Tibial nerve (tissue), 4 donors: Measurements from ENCODE around the gene TRAPPC4. TPM values are rescaled to one million over a fixed set of nuclear protein-coding genes. Genes with fewer than 3 reads are reported as not detected.
"Not testable (repeated sequence)": the region's sequence is repeated elsewhere in the genome, so short reads cannot be mapped to it uniquely, and the experiment has no call there.

ENCODE experiments used
- DNase-seq, 2 donors: peaks; one replicate each; pipeline ENCODE4 v3.0.0-alpha.2; 2019; ENCODE audit warnings: low spot score in 2 of 2
- H3K27ac ChIP-seq, 4 donors: fragments of 200-600 bp; sonication (generic) in 3 of 4; one replicate each; pipeline ENCODE4 v1.5.1; 2017 to 2019; ENCODE audit warnings: mild to moderate bottlenecking in 1 of 4
- H3K27me3 ChIP-seq, 2 donors: fragments of 200-600 bp; sonication (generic) in 1 of 2; one replicate each; pipeline versions ENCODE4 v1.5.1 to v1.6.0; 2017 to 2019
- H3K36me3 ChIP-seq, 3 donors: fragments of 200-600 bp; sonication (generic); one replicate each; pipeline ENCODE4 v1.5.1; 2018 to 2019
- H3K4me1 ChIP-seq, 4 donors: fragments of 200-600 bp; sonication (generic) in 3 of 4; one replicate each; pipeline ENCODE4 v1.5.1; 2017 to 2019
- H3K4me3 ChIP-seq, 4 donors: fragments of 200-600 bp; sonication (generic) in 3 of 4; one replicate each; pipeline ENCODE4 v1.5.1; 2017 to 2019; ENCODE audit warnings: mild to moderate bottlenecking in 1 of 4, moderate library complexity in 1 of 4
- H3K9me3 ChIP-seq, 4 donors: fragments of 200-600 bp; sonication (generic) in 3 of 4; one replicate each; pipeline ENCODE4 v1.5.1; 2017 to 2019
- EP300 ChIP-seq, 2 donors: sonication (generic); formaldehyde crosslinking; IDR thresholded peaks; one replicate each; pipeline ENCODE4 v1.6.1; 2017; ENCODE audit warnings: antibody characterized with exemption in 2 of 2, mild to moderate bottlenecking in 1 of 2
- POLR2A ChIP-seq, 2 donors: fragments of 450-650 bp; IDR thresholded peaks; one replicate each; pipeline ENCODE4 v1.6.1; 2017; ENCODE audit warnings: antibody characterized with exemption in 2 of 2, mild to moderate bottlenecking in 2 of 2, moderate library complexity in 2 of 2
- WGBS, 2 donors: methylation state at CpG; one replicate each; pipeline ENCODE4 v1.1.5; 2018; 5-methylcytosine and 5-hydroxymethylcytosine counted together
- total RNA-seq, 4 donors: library from RNA; depleted of rRNA; stranded (reverse); fragments of >200 nt; gene quantifications; one replicate each; pipeline ENCODE4 v1.1.0, GENCODE V29; 2016
- TF ChIP-seq, protein P1 (sequence below), 5 experiments: fragments of 200-600 bp in 3 of 5; fragments of 450-650 bp in 2 of 5; sonication (generic) in 3 of 5; IDR thresholded peaks; one replicate each; pipeline ENCODE4 v1.5.1; 2016 to 2019; ENCODE audit warnings: antibody characterized with exemption in 5 of 5, mild to moderate bottlenecking in 3 of 5, moderate library complexity in 2 of 5

The TRAPPC4 gene
- total RNA-seq, 4 donors from 2014 or later: 64.7 to 92.0 (median 81.8) TPM

DNA sequence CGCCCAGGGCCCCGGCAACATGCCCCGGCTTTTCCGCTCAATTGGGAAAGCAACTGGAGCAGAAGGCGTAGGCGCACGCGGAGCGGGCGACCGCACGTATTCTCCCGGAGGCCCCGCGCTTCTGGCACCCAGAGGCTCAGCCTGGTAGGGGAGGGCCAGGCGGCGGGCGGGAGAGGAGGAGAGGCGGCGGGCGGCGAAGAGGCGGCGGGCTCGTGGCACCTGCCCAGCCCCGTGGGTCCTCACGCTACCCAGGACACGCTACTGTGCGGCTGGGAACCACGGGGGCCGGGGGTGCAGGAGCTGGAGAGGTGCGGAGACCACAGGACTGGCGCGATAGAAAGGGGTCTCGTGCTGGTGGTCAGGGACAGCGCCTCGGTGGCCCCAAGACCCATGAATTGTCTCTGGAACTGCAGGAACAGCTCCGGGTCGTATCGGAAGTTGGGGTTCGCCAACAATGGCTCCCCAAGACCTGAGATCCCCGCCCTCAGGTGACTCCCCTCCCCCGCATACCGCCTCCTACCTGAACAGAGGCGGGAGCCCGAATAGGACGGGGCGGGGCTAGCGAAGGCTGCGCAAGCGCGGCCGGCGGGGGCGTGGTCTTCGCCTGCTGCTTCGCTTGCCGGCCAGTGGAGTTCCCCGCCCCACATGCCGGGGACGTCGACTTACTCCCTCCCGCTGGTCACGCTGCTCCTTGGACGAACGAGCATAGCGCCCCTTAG, 11.9 kb downstream of the TRAPPC4 start, which contains the start of gene SLC37A4:
SLC37A4 (minus strand) TSS at position 549 of the 719 bp plus-strand sequence.
- Histone ChIP-seq H3K27me3 (no peaks in the 10 kb centered on the region), H3K4me1 (peaks cover 0 to 45% (median 17%) of the 10 kb centered on the region in 4 donors), H3K4me3 (peak within 1 kb of the TSS; percentile 85 to 92 (median 86)), H3K27ac (peak within 1 kb of the TSS; percentile 89 to 96 (median 94)), H3K9me3 (no peaks in the 10 kb centered on the region), H3K36me3 (peaks cover 0 to 18% (median 0%) of the 10 kb centered on the region in 3 donors)
- DNase-seq: peak; percentile 94 to 95
- 0 to 1% methylated on average over 40 to 55 of the region's 67 CpGs for WGBS, 2 donors
- TF ChIP-seq POLR2A (IDR thresholded peaks at IDR 0.05) (peak in 1 of 2 donors; percentile 40), EP300 (IDR thresholded peaks at IDR 0.05) (peak; percentile 87 to 90)
- TF ChIP-seq, protein P1, sequence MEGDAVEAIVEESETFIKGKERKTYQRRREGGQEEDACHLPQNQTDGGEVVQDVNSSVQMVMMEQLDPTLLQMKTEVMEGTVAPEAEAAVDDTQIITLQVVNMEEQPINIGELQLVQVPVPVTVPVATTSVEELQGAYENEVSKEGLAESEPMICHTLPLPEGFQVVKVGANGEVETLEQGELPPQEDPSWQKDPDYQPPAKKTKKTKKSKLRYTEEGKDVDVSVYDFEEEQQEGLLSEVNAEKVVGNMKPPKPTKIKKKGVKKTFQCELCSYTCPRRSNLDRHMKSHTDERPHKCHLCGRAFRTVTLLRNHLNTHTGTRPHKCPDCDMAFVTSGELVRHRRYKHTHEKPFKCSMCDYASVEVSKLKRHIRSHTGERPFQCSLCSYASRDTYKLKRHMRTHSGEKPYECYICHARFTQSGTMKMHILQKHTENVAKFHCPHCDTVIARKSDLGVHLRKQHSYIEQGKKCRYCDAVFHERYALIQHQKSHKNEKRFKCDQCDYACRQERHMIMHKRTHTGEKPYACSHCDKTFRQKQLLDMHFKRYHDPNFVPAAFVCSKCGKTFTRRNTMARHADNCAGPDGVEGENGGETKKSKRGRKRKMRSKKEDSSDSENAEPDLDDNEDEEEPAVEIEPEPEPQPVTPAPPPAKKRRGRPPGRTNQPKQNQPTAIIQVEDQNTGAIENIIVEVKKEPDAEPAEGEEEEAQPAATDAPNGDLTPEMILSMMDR (IDR thresholded peaks at IDR 0.05): peak in 3 of 5 experiments; percentile 93

DNA sequence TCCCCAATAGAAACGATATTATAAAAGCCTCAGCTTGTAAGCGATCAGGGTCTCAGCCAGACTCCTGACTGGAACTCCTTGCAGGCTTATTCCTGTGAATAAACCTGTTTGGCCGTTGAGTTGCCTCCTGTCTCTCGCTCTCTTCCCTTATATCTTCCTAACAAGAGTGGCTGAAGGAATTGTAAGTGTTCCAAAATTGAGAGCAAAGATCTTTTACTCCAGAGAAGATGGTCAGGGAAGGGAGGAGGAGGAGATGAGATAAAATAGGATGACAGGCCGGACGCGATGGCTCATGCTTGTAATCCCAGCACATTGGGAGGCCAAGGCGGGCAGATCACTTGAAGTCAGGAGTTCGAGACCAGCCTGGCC, 13.3 kb downstream of the TRAPPC4 start:
- WGBS, 2 donors: 66 to 71% methylated on average over 9 of the region's 9 CpGs
- H3K4me3 ChIP-seq: no peak overlapping the region
- H3K27me3 ChIP-seq: no peaks in the 10 kb centered on the region
- peaks cover 0 to 43% (median 17%) of the 10 kb centered on the region in 4 donors for H3K4me1 ChIP-seq
- H3K9me3 ChIP-seq: no peaks in the 10 kb centered on the region
- H3K27ac ChIP-seq: peak overlapping the region in 1 of 4 donors; percentile 94
- no peak for TF ChIP-seq EP300 (IDR thresholded peaks at IDR 0.05)
- TF ChIP-seq POLR2A (IDR thresholded peaks at IDR 0.05): no peak
- TF ChIP-seq, protein P1 (IDR thresholded peaks at IDR 0.05): no peak
- peaks cover 0 to 4% (median 0%) of the 10 kb centered on the region in 3 donors for H3K36me3 ChIP-seq
- DNase-seq: no peak

DNA sequence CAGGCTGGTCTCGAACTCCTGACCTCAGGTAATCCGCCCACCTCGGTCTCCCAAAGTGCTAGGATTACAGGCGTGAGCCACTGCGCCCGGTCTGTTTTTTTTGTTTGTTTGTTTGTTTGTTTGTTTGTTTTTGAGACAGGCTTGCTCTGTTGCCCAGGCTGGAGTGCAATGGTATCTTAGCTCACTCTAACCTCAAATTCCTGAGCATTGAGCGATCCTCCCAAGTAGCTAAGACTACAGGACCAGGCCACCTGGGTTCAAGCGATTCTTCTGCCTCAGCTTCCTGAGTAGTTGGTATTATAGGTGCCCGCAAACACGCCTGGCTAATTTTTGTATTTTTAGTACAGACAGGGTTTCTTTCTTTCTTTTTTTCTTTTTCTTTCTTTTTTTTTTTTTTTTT, 14.9 kb downstream of the TRAPPC4 start:
- not testable (repeated sequence) for H3K27me3 ChIP-seq, H3K4me3 ChIP-seq, DNase-seq, H3K36me3 ChIP-seq, H3K27ac ChIP-seq, H3K9me3 ChIP-seq
- WGBS, 2 donors: 80 to 81% methylated on average over 10 of the region's 10 CpGs
- peaks cover 0 to 29% (median 15%) of the 10 kb centered on the region in 4 donors for H3K4me1 ChIP-seq

DNA sequence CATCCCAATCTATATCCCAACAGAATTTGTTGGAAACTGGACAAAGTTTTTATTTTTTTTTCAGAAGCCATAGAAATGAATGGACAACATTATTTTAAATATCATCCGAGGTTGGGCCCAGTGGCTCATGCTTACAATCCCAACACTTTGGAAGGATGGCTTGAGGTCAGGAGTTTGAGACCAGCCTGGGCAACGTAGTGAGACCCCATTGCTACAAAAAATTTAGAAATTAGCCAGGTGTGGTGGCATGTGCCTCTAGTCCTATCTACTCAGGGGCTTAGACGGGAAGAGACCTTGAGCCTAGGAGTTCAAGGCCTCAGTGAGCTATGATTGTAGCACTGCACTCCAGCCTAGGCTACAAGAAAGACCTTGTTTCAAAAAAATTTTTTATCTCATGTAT, 16.2 kb downstream of the TRAPPC4 start:
- Histone ChIP-seq H3K4me1 (peaks cover 0 to 15% (median 6%) of the 10 kb centered on the region in 4 donors), H3K27ac (no peak overlapping the region), H3K36me3 (no peaks in the 10 kb centered on the region), H3K4me3 (no peak overlapping the region), H3K9me3 (no peaks in the 10 kb centered on the region), H3K27me3 (no peaks in the 10 kb centered on the region)
- no peak for TF ChIP-seq EP300 (IDR thresholded peaks at IDR 0.05)
- TF ChIP-seq POLR2A (IDR thresholded peaks at IDR 0.05): no peak
- TF ChIP-seq, protein P1 (IDR thresholded peaks at IDR 0.05): no peak
- WGBS, 2 donors: 75 to 77% methylated on average over 3 of the region's 3 CpGs
- no peak for DNase-seq

DNA sequence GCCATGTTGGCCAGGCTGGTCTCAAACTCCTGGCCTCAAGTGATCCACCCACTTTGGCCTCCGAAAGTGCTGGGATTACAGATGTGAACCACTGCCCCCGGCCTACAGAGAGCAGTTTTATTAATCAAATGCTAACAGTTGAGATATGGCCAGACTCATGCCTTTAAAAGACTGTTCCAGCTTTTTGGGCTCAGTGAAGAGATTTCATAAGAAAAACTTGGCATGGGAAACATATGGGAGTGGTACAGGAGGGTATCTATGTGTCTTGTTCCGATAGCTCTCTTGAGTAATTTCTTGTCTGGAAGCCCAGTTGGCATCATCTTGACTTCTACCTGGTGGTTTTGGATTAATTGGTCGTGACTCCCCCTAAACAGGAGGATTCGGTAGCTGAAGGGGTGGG, 20.3 kb downstream of the TRAPPC4 start:
- WGBS, 2 donors: 81 to 89% methylated on average over 5 of the region's 5 CpGs
- Histone ChIP-seq H3K27ac (no peak overlapping the region), H3K36me3 (no peaks in the 10 kb centered on the region), H3K4me3 (no peak overlapping the region), H3K4me1 (no peaks in the 10 kb centered on the region), H3K27me3 (no peaks in the 10 kb centered on the region), H3K9me3 (no peaks in the 10 kb centered on the region)
- TF ChIP-seq, protein P1 (IDR thresholded peaks at IDR 0.05): no peak
- TF ChIP-seq EP300 (IDR thresholded peaks at IDR 0.05) (no peak), POLR2A (IDR thresholded peaks at IDR 0.05) (no peak)
- no peak for DNase-seq

DNA sequence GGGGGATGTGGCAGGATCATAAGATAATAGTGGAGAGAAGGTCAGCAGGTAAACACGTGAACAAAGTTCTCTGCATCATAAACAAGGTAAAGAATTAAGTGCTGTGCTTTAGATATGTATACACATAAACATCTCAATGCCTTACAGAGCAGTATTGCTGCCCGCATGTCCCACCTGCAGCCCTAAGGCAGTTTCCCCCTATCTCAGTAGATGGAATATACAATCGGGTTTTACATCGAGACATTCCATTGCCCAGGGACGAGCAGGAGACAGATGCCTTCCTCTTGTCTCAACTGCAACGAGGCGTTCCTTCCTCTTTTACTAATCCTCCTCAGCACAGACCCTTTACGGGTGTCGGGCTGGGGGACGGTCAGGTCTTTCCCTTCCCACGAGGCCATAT, 20.9 kb downstream of the TRAPPC4 start:
- H3K27me3 ChIP-seq, H3K4me3 ChIP-seq, H3K36me3 ChIP-seq, H3K9me3 ChIP-seq, DNase-seq, H3K27ac ChIP-seq, H3K4me1 ChIP-seq: not testable (repeated sequence)
- WGBS, 2 donors: 37 to 39% methylated on average over 11 of the region's 11 CpGs
